Hematopoietic multipotent progenitor cell treated with erythropoietin and hydrocortisone succinate and interleukin-3 and kit ligand, for 17 days (in vitro differentiated cells): ENCODE measurements around the gene STARD8.
"Not testable (repeated sequence)": the region's sequence is repeated elsewhere in the genome, so short reads cannot be mapped to it uniquely, and the experiment has no call there.

Source experiments
- DNase-seq: peaks from one replicate; pipeline ENCODE4 v3.0.0-alpha.2; 2015; ENCODE audit warnings: low spot score

Gene STARD8

GRCh38 chrX:68719181-68719903, 71.9 kb downstream of the STARD8 start:
- no peak for DNase-seq

GRCh38 chrX:68719904-68720614, 72.6 kb downstream of the STARD8 start:
- no peak for DNase-seq

GRCh38 chrX:68720851-68721250, 73.4 kb downstream of the STARD8 start:
- no peak for DNase-seq

- no peak for DNase-seq
Measured at GRCh38 chrX:68721546-68721945, 74.1 kb downstream of the STARD8 start.

- DNase-seq = no peak
Measured at GRCh38 chrX:68721991-68722860, 74.8 kb downstream of the STARD8 start.

GRCh38 chrX:68723491-68724155, 76.2 kb downstream of the STARD8 start:
- no peak for DNase-seq

GRCh38 chrX:68724531-68725020, 77.1 kb downstream of the STARD8 start:
- DNase-seq = no peak

- DNase-seq = no peak
Measured at GRCh38 chrX:68725756-68726365, 78.4 kb downstream of the STARD8 start.

GRCh38 chrX:68726366-68726765, 78.9 kb downstream of the STARD8 start:
- no peak for DNase-seq

GRCh38 chrX:68727696-68728095, 80.2 kb downstream of the STARD8 start:
- no peak for DNase-seq

- no peak for DNase-seq
Measured at GRCh38 chrX:68728186-68728585, 80.7 kb downstream of the STARD8 start.

- no peak for DNase-seq
Measured at GRCh38 chrX:68731254-68731653, 83.8 kb downstream of the STARD8 start.

GRCh38 chrX:68732906-68733493, 85.5 kb downstream of the STARD8 start:
- DNase-seq = peak; percentile 49

- DNase-seq = no peak
Measured at GRCh38 chrX:68735266-68735665, 87.8 kb downstream of the STARD8 start.

GRCh38 chrX:68741864-68742263, 94.4 kb downstream of the STARD8 start:
- DNase-seq = not testable (repeated sequence)

GRCh38 chrX:68743754-68744153, 96.3 kb downstream of the STARD8 start:
- no peak for DNase-seq

GRCh38 chrX:68746988-68747387, 99.5 kb downstream of the STARD8 start:
- DNase-seq = no peak

- no peak for DNase-seq
Measured at GRCh38 chrX:68748030-68748429, 100.6 kb downstream of the STARD8 start.

GRCh38 chrX:68749426-68749825, 102.0 kb downstream of the STARD8 start:
- DNase-seq = no peak

- DNase-seq = no peak
Measured at GRCh38 chrX:68750316-68750715, 102.8 kb downstream of the STARD8 start.

- no peak for DNase-seq
Measured at GRCh38 chrX:68751372-68751771, 103.9 kb downstream of the STARD8 start.
